ENCODE measurements around the gene MATN4.

MATN4 gene

GRCh38 chr20:45263556-45264266, 44.4 kb downstream of the MATN4 start:
- Histone ChIP-seq H3K9me3 (ENCODE audit: control insufficient read depth, low read length) (no peaks in the 10 kb centered on the region), H3K4me1 (ENCODE audit: control insufficient read depth, insufficient read depth, low read length, poor library complexity, severe bottlenecking) (no peaks in the 10 kb centered on the region), H3K27ac (ENCODE audit: low read depth, low read length, severe bottlenecking) (no peak overlapping the region), H3K36me3 (ENCODE audit: control insufficient read depth, insufficient read depth, low read length) (no peaks in the 10 kb centered on the region), H3K4me3 (ENCODE audit: extremely low read depth, insufficient read depth, low read length, poor library complexity, severe bottlenecking) (no peak overlapping the region)
- 73% methylated on average over 1 of the region's 3 CpGs; no CpG with 5 or more reads in 1 of the 2 experiments for WGBS, 2 experiments (ENCODE audit: insufficient coverage in 2 of 2)

GRCh38 chr20:45258664-45259063, 49.4 kb downstream of the MATN4 start:
- H3K27ac ChIP-seq (ENCODE audit: low read depth, low read length, severe bottlenecking): no peak overlapping the region
- H3K36me3 ChIP-seq (ENCODE audit: control insufficient read depth, insufficient read depth, low read length): no peaks in the 10 kb centered on the region
- no peaks in the 10 kb centered on the region for H3K4me1 ChIP-seq (ENCODE audit: control insufficient read depth, insufficient read depth, low read length, poor library complexity, severe bottlenecking)
- no peak overlapping the region for H3K4me3 ChIP-seq (ENCODE audit: extremely low read depth, insufficient read depth, low read length, poor library complexity, severe bottlenecking)
- 13 to 71% methylated on average over 1 of the region's 2 CpGs for WGBS, 2 experiments (ENCODE audit: insufficient coverage in 2 of 2)
- no peaks in the 10 kb centered on the region for H3K9me3 ChIP-seq (ENCODE audit: control insufficient read depth, low read length)

- no peaks in the 10 kb centered on the region for H3K36me3 ChIP-seq (ENCODE audit: control insufficient read depth, insufficient read depth, low read length)
- 80 to 100% methylated on average over 1 to 2 of the region's 3 CpGs for WGBS, 2 experiments (ENCODE audit: insufficient coverage in 2 of 2)
- H3K27ac ChIP-seq (ENCODE audit: low read depth, low read length, severe bottlenecking): no peak overlapping the region
- no peak overlapping the region for H3K4me3 ChIP-seq (ENCODE audit: extremely low read depth, insufficient read depth, low read length, poor library complexity, severe bottlenecking)
- no peaks in the 10 kb centered on the region for H3K4me1 ChIP-seq (ENCODE audit: control insufficient read depth, insufficient read depth, low read length, poor library complexity, severe bottlenecking)
- no peaks in the 10 kb centered on the region for H3K9me3 ChIP-seq (ENCODE audit: control insufficient read depth, low read length)
Measured at GRCh38 chr20:45258259-45258658, 49.8 kb downstream of the MATN4 start.

- H3K9me3 ChIP-seq (ENCODE audit: control insufficient read depth, low read length): no peaks in the 10 kb centered on the region
- H3K4me3 ChIP-seq (ENCODE audit: extremely low read depth, insufficient read depth, low read length, poor library complexity, severe bottlenecking): no peak overlapping the region
- no peaks in the 10 kb centered on the region for H3K36me3 ChIP-seq (ENCODE audit: control insufficient read depth, insufficient read depth, low read length)
- no peak overlapping the region for H3K27ac ChIP-seq (ENCODE audit: low read depth, low read length, severe bottlenecking)
- WGBS, 2 experiments (ENCODE audit: insufficient coverage in 2 of 2): 91 to 93% methylated on average over 6 of the region's 7 CpGs
- no peaks in the 10 kb centered on the region for H3K4me1 ChIP-seq (ENCODE audit: control insufficient read depth, insufficient read depth, low read length, poor library complexity, severe bottlenecking)
Measured at GRCh38 chr20:45257711-45258110, 50.4 kb downstream of the MATN4 start.

GRCh38 chr20:45257161-45257560, 50.9 kb downstream of the MATN4 start:
- WGBS, 2 experiments (ENCODE audit: insufficient coverage in 2 of 2): 73 to 79% methylated on average over 3 of the region's 3 CpGs
- no peaks in the 10 kb centered on the region for H3K36me3 ChIP-seq (ENCODE audit: control insufficient read depth, insufficient read depth, low read length)

GRCh38 chr20:45254383-45255262, 53.5 kb downstream of the MATN4 start, which contains the start of gene SLPI:
TSS of gene SLPI (minus strand) at chr20:45254564. CDS start at chr20:45254543, 21 bp downstream.
- Histone ChIP-seq H3K36me3 (ENCODE audit: control insufficient read depth, insufficient read depth, low read length) (no peaks in the 10 kb centered on the region), H3K4me3 (ENCODE audit: extremely low read depth, insufficient read depth, low read length, poor library complexity, severe bottlenecking) (no peak within 1 kb of the TSS)

More at GRCh38 chr20:45257161-45257560, 50.9 kb downstream of the MATN4 start:
- Histone ChIP-seq H3K9me3 (ENCODE audit: control insufficient read depth, low read length) (no peaks in the 10 kb centered on the region), H3K4me1 (ENCODE audit: control insufficient read depth, insufficient read depth, low read length, poor library complexity, severe bottlenecking) (no peaks in the 10 kb centered on the region), H3K4me3 (ENCODE audit: extremely low read depth, insufficient read depth, low read length, poor library complexity, severe bottlenecking) (no peak overlapping the region), H3K27ac (ENCODE audit: low read depth, low read length, severe bottlenecking) (no peak overlapping the region)

GRCh38 chr20:45253261-45253660, 54.8 kb downstream of the MATN4 start:
- Histone ChIP-seq H3K27ac (ENCODE audit: low read depth, low read length, severe bottlenecking) (no peak overlapping the region), H3K36me3 (ENCODE audit: control insufficient read depth, insufficient read depth, low read length) (no peaks in the 10 kb centered on the region), H3K4me1 (ENCODE audit: control insufficient read depth, insufficient read depth, low read length, poor library complexity, severe bottlenecking) (no peaks in the 10 kb centered on the region), H3K9me3 (ENCODE audit: control insufficient read depth, low read length) (no peaks in the 10 kb centered on the region), H3K4me3 (ENCODE audit: extremely low read depth, insufficient read depth, low read length, poor library complexity, severe bottlenecking) (no peak overlapping the region)
- WGBS, 2 experiments (ENCODE audit: insufficient coverage in 2 of 2): 90 to 93% methylated on average over 2 to 3 of the region's 4 CpGs

More at GRCh38 chr20:45254383-45255262, 53.5 kb downstream of the MATN4 start, which contains the start of gene SLPI:
- 91 to 94% methylated on average over 4 of the region's 7 CpGs for WGBS, 2 experiments (ENCODE audit: insufficient coverage in 2 of 2)
- H3K4me1 ChIP-seq (ENCODE audit: control insufficient read depth, insufficient read depth, low read length, poor library complexity, severe bottlenecking): no peaks in the 10 kb centered on the region
- H3K27ac ChIP-seq (ENCODE audit: low read depth, low read length, severe bottlenecking): no peak within 1 kb of the TSS
- no peaks in the 10 kb centered on the region for H3K9me3 ChIP-seq (ENCODE audit: control insufficient read depth, low read length)

- Histone ChIP-seq H3K4me1 (ENCODE audit: control insufficient read depth, insufficient read depth, low read length, poor library complexity, severe bottlenecking) (no peaks in the 10 kb centered on the region), H3K27ac (ENCODE audit: low read depth, low read length, severe bottlenecking) (no peak overlapping the region)
- WGBS, 2 experiments (ENCODE audit: insufficient coverage in 2 of 2): 88 to 89% methylated on average over 2 to 3 of the region's 5 CpGs
Measured at GRCh38 chr20:45251884-45252560, 56.1 kb downstream of the MATN4 start.

GRCh38 chr20:45248609-45249008, 59.5 kb downstream of the MATN4 start:
- no peaks in the 10 kb centered on the region for H3K4me1 ChIP-seq (ENCODE audit: control insufficient read depth, insufficient read depth, low read length, poor library complexity, severe bottlenecking)
- H3K9me3 ChIP-seq (ENCODE audit: control insufficient read depth, low read length): no peaks in the 10 kb centered on the region
- H3K4me3 ChIP-seq (ENCODE audit: extremely low read depth, insufficient read depth, low read length, poor library complexity, severe bottlenecking): no peak overlapping the region
- no peaks in the 10 kb centered on the region for H3K36me3 ChIP-seq (ENCODE audit: control insufficient read depth, insufficient read depth, low read length)
- H3K27ac ChIP-seq (ENCODE audit: low read depth, low read length, severe bottlenecking): no peak overlapping the region

More at GRCh38 chr20:45251884-45252560, 56.1 kb downstream of the MATN4 start:
- H3K9me3 ChIP-seq (ENCODE audit: control insufficient read depth, low read length): no peaks in the 10 kb centered on the region
- H3K36me3 ChIP-seq (ENCODE audit: control insufficient read depth, insufficient read depth, low read length): no peaks in the 10 kb centered on the region
- H3K4me3 ChIP-seq (ENCODE audit: extremely low read depth, insufficient read depth, low read length, poor library complexity, severe bottlenecking): no peak overlapping the region

- no peaks in the 10 kb centered on the region for H3K9me3 ChIP-seq (ENCODE audit: control insufficient read depth, low read length)
- H3K4me1 ChIP-seq (ENCODE audit: control insufficient read depth, insufficient read depth, low read length, poor library complexity, severe bottlenecking): no peaks in the 10 kb centered on the region
- 100% methylated on average over 1 of the region's 1 CpG; no CpG with 5 or more reads in 1 of the 2 experiments for WGBS, 2 experiments (ENCODE audit: insufficient coverage in 2 of 2)
- no peaks in the 10 kb centered on the region for H3K36me3 ChIP-seq (ENCODE audit: control insufficient read depth, insufficient read depth, low read length)
- no peak overlapping the region for H3K27ac ChIP-seq (ENCODE audit: low read depth, low read length, severe bottlenecking)
- no peak overlapping the region for H3K4me3 ChIP-seq (ENCODE audit: extremely low read depth, insufficient read depth, low read length, poor library complexity, severe bottlenecking)
Measured at GRCh38 chr20:45247865-45248264, 60.2 kb downstream of the MATN4 start.

All from mesodermal cell (in vitro differentiated cells).